Measurements from ENCODE around the gene ATP8A2. TPM values are rescaled to one million over a fixed set of nuclear protein-coding genes. Genes with fewer than 3 reads are reported as not detected.

ATP8A2 gene
- total RNA-seq, 1 donor from 2014 or later, result 0.16 TPM

GRCh38 chr13:25585000-25585399 is 213.2 kb downstream of the ATP8A2 start:
- Mint-ChIP-seq H3K9me3 (no peaks in the 10 kb centered on the region), H3K36me3 (ENCODE audit: low read depth) (no peaks in the 10 kb centered on the region), H3K4me1 (ENCODE audit: low read depth) (no peaks in the 10 kb centered on the region), H3K27ac (no peak overlapping the region), H3K4me3 (ENCODE audit: low read depth) (no peak overlapping the region), H3K27me3 (ENCODE audit: low read depth) (peaks cover 25% of the 10 kb centered on the region)
- no peak for DNase-seq (ENCODE audit: low spot score)
- intact Hi-C loops (cut with micrococcal nuclease), result no loop called here

DNA sequence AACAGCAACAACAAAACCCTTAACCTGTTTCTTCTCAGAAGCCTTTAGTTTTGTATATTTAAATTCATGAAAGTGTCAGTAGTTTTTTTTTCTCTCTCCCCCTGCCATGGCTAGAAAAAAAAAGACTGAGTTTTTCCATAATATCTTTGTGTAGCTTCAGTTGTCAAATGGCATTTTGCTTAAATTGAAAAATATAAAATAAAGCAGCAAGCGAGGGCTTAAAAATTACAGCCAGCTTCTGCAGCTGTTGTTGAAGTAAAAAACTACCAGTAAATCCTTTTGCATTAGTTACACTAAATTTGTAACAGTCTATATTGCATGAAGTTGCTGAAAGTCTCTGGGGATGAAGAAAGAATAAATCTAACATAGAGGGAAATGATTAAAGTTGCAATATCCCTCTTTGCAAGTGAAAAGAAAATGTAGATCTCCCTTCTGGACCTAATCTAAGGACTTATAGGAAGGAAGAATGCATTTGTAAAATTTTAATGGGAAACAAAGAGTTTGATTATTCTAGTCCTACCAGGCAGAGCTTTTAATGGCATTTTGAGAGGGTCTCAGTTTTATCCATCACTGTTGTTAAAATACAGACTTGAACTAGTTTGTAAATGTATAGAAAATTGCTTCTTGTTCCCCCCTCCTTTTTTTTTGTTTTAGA is 215.7 kb downstream of the ATP8A2 start:
- Mint-ChIP-seq H3K9me3 (no peaks in the 10 kb centered on the region), H3K27ac (no peak overlapping the region), H3K4me1 (ENCODE audit: low read depth) (no peaks in the 10 kb centered on the region), H3K27me3 (ENCODE audit: low read depth) (peaks cover 19% of the 10 kb centered on the region), H3K4me3 (ENCODE audit: low read depth) (no peak overlapping the region), H3K36me3 (ENCODE audit: low read depth) (no peaks in the 10 kb centered on the region)
- intact Hi-C loops (cut with micrococcal nuclease), result no loop called here
- no peak for DNase-seq (ENCODE audit: low spot score)

DNA sequence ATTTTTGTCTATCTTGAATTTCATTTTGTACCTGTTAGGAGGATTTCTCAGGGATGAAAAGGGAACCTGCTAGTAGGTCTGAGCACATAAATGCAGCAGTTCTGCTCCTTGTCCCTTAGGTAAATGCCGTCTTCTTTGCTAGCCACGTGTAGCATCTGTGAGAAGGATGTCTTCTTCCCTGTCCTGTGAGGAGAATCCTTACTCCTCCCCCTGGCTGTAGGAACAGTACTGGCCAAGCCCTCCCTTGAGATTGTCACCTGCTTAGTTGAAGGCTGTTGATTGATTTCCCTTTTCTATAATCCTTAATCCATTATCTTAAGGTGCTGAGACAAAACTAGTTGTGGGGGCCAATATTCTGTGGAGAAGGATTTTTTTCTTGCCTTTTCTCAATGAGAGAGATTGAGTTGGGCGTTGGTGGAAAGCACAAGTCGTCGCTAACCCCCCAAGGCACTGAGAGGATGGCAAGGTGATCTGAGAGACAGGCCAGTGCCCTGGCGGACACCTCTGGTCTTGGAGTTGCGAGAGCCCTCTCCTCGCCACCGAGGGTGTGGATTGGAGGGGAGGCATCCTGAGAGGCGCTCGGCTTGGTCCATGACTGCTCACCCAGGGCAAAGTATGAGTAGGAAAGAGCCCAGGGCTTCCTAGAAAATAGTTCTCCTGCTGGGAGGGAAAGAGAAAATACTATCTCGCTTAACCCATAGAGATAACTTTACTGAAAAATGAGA is 216.7 kb downstream of the ATP8A2 start:
- H3K9me3 Mint-ChIP-seq, result no peaks in the 10 kb centered on the region
- intact Hi-C loops (cut with micrococcal nuclease), result no loop called here
- H3K27me3 Mint-ChIP-seq (ENCODE audit: low read depth), result peaks cover 27% of the 10 kb centered on the region
- H3K4me3 Mint-ChIP-seq (ENCODE audit: low read depth), result no peak overlapping the region
- no peaks in the 10 kb centered on the region for H3K4me1 Mint-ChIP-seq (ENCODE audit: low read depth)
- DNase-seq (ENCODE audit: low spot score), result no peak
- no peaks in the 10 kb centered on the region for H3K36me3 Mint-ChIP-seq (ENCODE audit: low read depth)
- no peak overlapping the region for H3K27ac Mint-ChIP-seq

GRCh38 chr13:25598421-25598820 is 226.6 kb downstream of the ATP8A2 start:
- Mint-ChIP-seq H3K27me3 (ENCODE audit: low read depth) (peaks cover 10% of the 10 kb centered on the region), H3K27ac (no peak overlapping the region), H3K4me1 (ENCODE audit: low read depth) (no peaks in the 10 kb centered on the region), H3K36me3 (ENCODE audit: low read depth) (no peaks in the 10 kb centered on the region), H3K4me3 (ENCODE audit: low read depth) (no peak overlapping the region), H3K9me3 (no peaks in the 10 kb centered on the region)
- DNase-seq (ENCODE audit: low spot score), result no peak
- intact Hi-C loops (cut with micrococcal nuclease), result no loop called here

- Mint-ChIP-seq H3K27ac (no peak overlapping the region), H3K27me3 (ENCODE audit: low read depth) (peaks cover 12% of the 10 kb centered on the region), H3K9me3 (no peaks in the 10 kb centered on the region), H3K4me3 (ENCODE audit: low read depth) (no peak overlapping the region), H3K36me3 (ENCODE audit: low read depth) (no peaks in the 10 kb centered on the region), H3K4me1 (ENCODE audit: low read depth) (no peaks in the 10 kb centered on the region)
- intact Hi-C loops (cut with micrococcal nuclease), result no loop called here
- DNase-seq (ENCODE audit: low spot score), result no peak
Observed at GRCh38 chr13:25602176-25602575, 230.4 kb downstream of the ATP8A2 start.

DNA sequence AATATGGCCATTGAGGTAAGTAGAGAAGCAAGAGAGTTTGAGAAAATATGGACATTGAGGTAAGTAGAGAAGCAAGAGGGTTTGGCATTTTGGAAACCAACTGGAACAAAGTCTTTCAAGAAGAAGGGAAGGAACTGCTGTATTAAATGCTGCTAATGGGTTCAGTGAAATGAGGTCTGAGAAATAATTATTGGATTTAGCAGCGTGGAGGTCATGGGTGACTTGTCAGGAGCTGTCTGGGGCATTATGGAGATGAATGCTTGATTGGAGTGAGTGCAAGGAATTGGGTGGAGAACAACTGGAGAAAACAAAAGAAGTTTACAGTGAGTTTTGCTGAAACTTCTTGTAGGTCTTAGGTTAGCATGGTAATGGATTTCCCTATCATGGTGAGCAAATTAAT is 232.3 kb downstream of the ATP8A2 start:
- no peaks in the 10 kb centered on the region for H3K4me1 Mint-ChIP-seq (ENCODE audit: low read depth)
- intact Hi-C loops (cut with micrococcal nuclease), result no loop called here
- H3K27ac Mint-ChIP-seq, result no peak overlapping the region
- H3K27me3 Mint-ChIP-seq (ENCODE audit: low read depth), result peaks cover 8% of the 10 kb centered on the region
- no peak for DNase-seq (ENCODE audit: low spot score)
- no peaks in the 10 kb centered on the region for H3K36me3 Mint-ChIP-seq (ENCODE audit: low read depth)
- no peaks in the 10 kb centered on the region for H3K9me3 Mint-ChIP-seq
- H3K4me3 Mint-ChIP-seq (ENCODE audit: low read depth), result no peak overlapping the region

- Mint-ChIP-seq H3K27me3 (ENCODE audit: low read depth) (peaks cover 6% of the 10 kb centered on the region), H3K27ac (no peak overlapping the region), H3K9me3 (peaks cover 17% of the 10 kb centered on the region), H3K4me1 (ENCODE audit: low read depth) (no peaks in the 10 kb centered on the region), H3K4me3 (ENCODE audit: low read depth) (no peak overlapping the region), H3K36me3 (ENCODE audit: low read depth) (no peaks in the 10 kb centered on the region)
- no peak for DNase-seq (ENCODE audit: low spot score)
- intact Hi-C loops (cut with micrococcal nuclease), result no loop called here
Observed at GRCh38 chr13:25607096-25607495, 235.3 kb downstream of the ATP8A2 start.

- intact Hi-C loops (cut with micrococcal nuclease), result no loop called here
- Mint-ChIP-seq H3K9me3 (peaks cover 18% of the 10 kb centered on the region), H3K27me3 (ENCODE audit: low read depth) (peaks cover 3% of the 10 kb centered on the region), H3K4me1 (ENCODE audit: low read depth) (no peaks in the 10 kb centered on the region), H3K4me3 (ENCODE audit: low read depth) (no peak overlapping the region), H3K27ac (no peak overlapping the region), H3K36me3 (ENCODE audit: low read depth) (no peaks in the 10 kb centered on the region)
- DNase-seq (ENCODE audit: low spot score), result no peak
Observed at GRCh38 chr13:25608181-25608580, 236.4 kb downstream of the ATP8A2 start.

- Mint-ChIP-seq H3K27ac (no peak overlapping the region), H3K4me1 (ENCODE audit: low read depth) (no peaks in the 10 kb centered on the region), H3K36me3 (ENCODE audit: low read depth) (no peaks in the 10 kb centered on the region), H3K9me3 (peaks cover 5% of the 10 kb centered on the region), H3K27me3 (ENCODE audit: low read depth) (peaks cover 8% of the 10 kb centered on the region), H3K4me3 (ENCODE audit: low read depth) (no peak overlapping the region)
- DNase-seq (ENCODE audit: low spot score), result no peak
- intact Hi-C loops (cut with micrococcal nuclease), result no loop called here
Observed at GRCh38 chr13:25616674-25617073, 244.9 kb downstream of the ATP8A2 start.

DNA sequence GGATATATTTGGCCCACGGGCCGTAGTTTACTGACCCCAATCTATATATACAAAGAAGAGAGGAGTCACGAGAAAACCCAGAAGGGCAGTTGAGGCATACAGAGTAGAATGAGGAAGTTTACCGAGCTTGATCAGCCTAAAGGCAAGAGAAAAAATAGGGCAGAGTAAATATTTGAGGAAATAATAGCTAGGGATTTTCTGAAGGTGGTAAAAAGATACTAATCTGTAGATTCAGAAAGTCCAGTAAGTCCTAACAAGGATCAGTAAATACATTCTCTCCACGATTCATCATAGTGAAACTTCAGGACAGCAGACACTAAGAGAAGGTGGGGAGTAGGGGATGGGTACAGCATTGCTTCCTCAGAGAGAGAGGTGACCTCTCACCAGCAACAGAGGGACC is 248.1 kb downstream of the ATP8A2 start:
- Mint-ChIP-seq H3K27ac (no peak overlapping the region), H3K36me3 (ENCODE audit: low read depth) (no peaks in the 10 kb centered on the region), H3K9me3 (no peaks in the 10 kb centered on the region), H3K4me3 (ENCODE audit: low read depth) (no peak overlapping the region), H3K4me1 (ENCODE audit: low read depth) (no peaks in the 10 kb centered on the region), H3K27me3 (ENCODE audit: low read depth) (peaks cover 8% of the 10 kb centered on the region)
- intact Hi-C loops (cut with micrococcal nuclease), result no loop called here
- DNase-seq (ENCODE audit: low spot score), result no peak

- no peak for DNase-seq (ENCODE audit: low spot score)
- Mint-ChIP-seq H3K4me3 (ENCODE audit: low read depth) (no peak overlapping the region), H3K36me3 (ENCODE audit: low read depth) (no peaks in the 10 kb centered on the region), H3K27ac (no peak overlapping the region), H3K27me3 (ENCODE audit: low read depth) (no peaks in the 10 kb centered on the region), H3K4me1 (ENCODE audit: low read depth) (no peaks in the 10 kb centered on the region), H3K9me3 (peaks cover 4% of the 10 kb centered on the region)
- intact Hi-C loops (cut with micrococcal nuclease), result no loop called here
Observed at GRCh38 chr13:25625414-25625813, 253.6 kb downstream of the ATP8A2 start.

- Mint-ChIP-seq H3K4me3 (ENCODE audit: low read depth) (no peak overlapping the region), H3K4me1 (ENCODE audit: low read depth) (no peaks in the 10 kb centered on the region), H3K36me3 (ENCODE audit: low read depth) (no peaks in the 10 kb centered on the region), H3K9me3 (peaks cover 4% of the 10 kb centered on the region), H3K27ac (no peak overlapping the region), H3K27me3 (ENCODE audit: low read depth) (no peaks in the 10 kb centered on the region)
- intact Hi-C loops (cut with micrococcal nuclease), result no loop called here
- no peak for DNase-seq (ENCODE audit: low spot score)
Observed at GRCh38 chr13:25630329-25630900, 258.6 kb downstream of the ATP8A2 start.

- DNase-seq (ENCODE audit: low spot score), result no peak
- H3K27ac Mint-ChIP-seq, result no peak overlapping the region
- H3K4me3 Mint-ChIP-seq (ENCODE audit: low read depth), result no peak overlapping the region
- no peaks in the 10 kb centered on the region for H3K36me3 Mint-ChIP-seq (ENCODE audit: low read depth)
- H3K9me3 Mint-ChIP-seq, result no peaks in the 10 kb centered on the region
- no peaks in the 10 kb centered on the region for H3K4me1 Mint-ChIP-seq (ENCODE audit: low read depth)
- no peaks in the 10 kb centered on the region for H3K27me3 Mint-ChIP-seq (ENCODE audit: low read depth)
- intact Hi-C loops (cut with micrococcal nuclease), result no loop called here
Observed at GRCh38 chr13:25632166-25632888, 260.6 kb downstream of the ATP8A2 start.
